AG10803 (cell line): Measurements from ENCODE around the gene TPD52L3.

Experiments used
- DNase-seq: peaks from one replicate; pipeline ENCODE4 v3.0.0; 2010; ENCODE audit warnings: low read depth
- H3K4me3 ChIP-seq: 2 replicates; pipeline ENCODE4 v1.5.1; 2011; ENCODE audit warnings: mild to moderate bottlenecking, low read length, control low read depth
- CTCF ChIP-seq: conservative IDR thresholded peaks from 2 replicates; pipeline ENCODE4 v1.5.1; 2011; ENCODE audit warnings: mild to moderate bottlenecking, low read length, control low read depth, inconsistent platforms

Gene TPD52L3

GRCh38 chr9:6328103-6328502, at the start of gene TPD52L3:
Gene TPD52L3 (plus strand): TSS chr9:6328375. CDS start chr9:6328596, 221 bp downstream.
- DNase-seq: no peak
- H3K4me3 ChIP-seq: no peak within 1 kb of the TSS
- no peak for TF ChIP-seq CTCF

GRCh38 chr9:6301858-6302257, 26.3 kb upstream of the TPD52L3 start:
- no peak for TF ChIP-seq CTCF
- no peak overlapping the region for H3K4me3 ChIP-seq
- no peak for DNase-seq

GRCh38 chr9:6302417-6302816, 25.8 kb upstream of the TPD52L3 start:
- no peak for TF ChIP-seq CTCF
- H3K4me3 ChIP-seq: no peak overlapping the region
- no peak for DNase-seq

DNA sequence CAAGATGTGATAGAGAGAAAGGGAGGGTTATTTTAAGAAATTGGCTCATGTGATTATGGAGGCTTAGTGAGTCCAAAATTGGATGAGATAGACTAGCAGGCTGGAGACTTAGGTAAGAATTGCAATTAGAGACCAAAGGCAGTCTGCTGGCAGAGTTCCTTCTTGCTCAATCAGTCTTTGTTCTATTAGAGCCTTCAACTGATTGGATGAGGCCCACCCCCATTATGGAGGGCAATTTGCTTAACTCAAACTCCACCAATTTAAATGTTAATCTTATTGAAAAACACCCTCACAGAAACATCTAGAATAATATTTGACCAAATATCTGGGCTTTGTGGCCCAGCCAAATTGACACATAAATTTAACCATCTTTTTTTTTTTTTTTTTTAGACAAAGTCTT, 23.9 kb upstream of the TPD52L3 start:
- no peak overlapping the region for H3K4me3 ChIP-seq
- DNase-seq: no peak
- no peak for TF ChIP-seq CTCF

DNA sequence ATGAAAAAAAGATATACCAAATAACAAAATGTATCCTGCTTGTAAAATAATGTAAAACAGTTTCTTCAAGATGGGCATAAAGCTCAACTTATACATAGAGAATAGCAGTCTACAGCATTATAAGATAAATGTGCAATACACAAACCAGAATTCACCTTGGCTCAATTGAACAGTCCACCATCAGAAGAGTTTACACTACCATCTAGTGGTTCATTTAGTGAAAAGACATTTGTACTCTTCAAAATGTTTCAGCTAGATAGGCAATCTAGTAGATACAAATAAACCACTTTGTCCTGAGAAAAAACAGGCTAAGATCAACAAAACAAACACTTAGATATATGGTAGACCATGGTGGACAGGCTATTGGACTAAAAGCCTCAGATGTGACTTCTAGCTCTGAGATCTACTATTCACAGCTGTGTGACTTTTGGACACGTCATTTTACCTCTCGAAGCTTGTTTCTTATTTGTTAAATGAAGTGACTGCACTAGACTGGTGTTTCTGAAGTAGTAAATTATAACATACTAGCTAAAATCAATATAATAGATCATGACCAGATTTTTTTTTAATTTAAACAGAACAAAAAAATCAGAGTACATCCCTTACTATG, 22.1 kb upstream of the TPD52L3 start:
- peak; percentile 74 for TF ChIP-seq CTCF
- peak; percentile 55 for DNase-seq
- H3K4me3 ChIP-seq: no peak overlapping the region

- no peak overlapping the region for H3K4me3 ChIP-seq
- DNase-seq: no peak
- TF ChIP-seq CTCF: no peak
These were observed 20.6 kb upstream of the TPD52L3 start for GRCh38 chr9:6307551-6308096.

DNA sequence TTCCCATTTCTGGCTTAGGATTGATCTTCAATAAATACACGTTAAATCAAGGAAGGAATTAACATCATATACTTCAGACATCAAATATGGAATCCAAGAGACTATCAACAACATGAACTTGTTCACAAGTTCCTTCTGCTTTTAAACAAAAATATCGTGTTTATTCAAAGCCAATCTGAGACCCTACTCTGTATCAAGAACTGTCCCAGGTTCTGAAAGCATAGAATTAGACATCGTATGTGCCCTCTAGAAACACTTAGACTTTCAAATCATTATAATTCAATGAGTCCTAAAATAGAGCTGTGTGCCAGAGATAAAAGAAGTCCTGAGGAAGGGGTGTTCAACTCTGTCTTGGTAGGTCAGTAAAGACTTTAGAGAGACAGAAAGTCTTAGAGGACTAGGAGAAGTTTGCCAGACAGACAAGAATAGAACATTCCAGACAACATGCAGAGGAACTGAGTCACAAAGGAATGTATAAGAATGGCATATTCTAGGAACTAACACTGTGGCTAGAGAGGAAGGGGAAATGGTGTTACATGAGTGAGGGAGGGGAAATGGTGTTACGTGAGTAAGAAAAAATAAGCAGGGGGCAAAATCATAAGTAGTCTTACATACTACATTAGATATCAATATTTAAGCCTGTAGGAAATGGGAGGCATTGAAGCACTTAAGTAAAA, 2.9 kb downstream of the TPD52L3 start:
- no peak for DNase-seq
- no peak for TF ChIP-seq CTCF
- no peak overlapping the region for H3K4me3 ChIP-seq
